ENCODE data around the gene CHPT1. TPM values are rescaled to one million over a fixed set of nuclear protein-coding genes. Genes with fewer than 3 reads are reported as not detected.

CHPT1 gene
- total and polyA plus RNA-seq, 12 donors, result 42.2 to 215 (median 108) TPM

- ATAC-seq (no peak), DNase-seq (no peak)
- peaks cover 0 to 2% (median 0%) of the 10 kb centered on the region in 9 donors for H3K4me1 ChIP-seq
- intact Hi-C loops (cut with DNase I), result loop anchor here in 1 of 10 donors (10.0 kb wide), 1 partner anchor 331 kb away; no protein-coding TSS in a partner anchor
- H3K4me3 ChIP-seq, result no peak overlapping the region
- H3K27me3 ChIP-seq, result no peaks in the 10 kb centered on the region
- no peaks in the 10 kb centered on the region for H3K9me3 ChIP-seq
- 85 to 88% methylated on average over 1 of the region's 1 CpG for WGBS, 2 donors
- peaks cover 0 to 98% (median 39%) of the 10 kb centered on the region in 9 donors for H3K36me3 ChIP-seq
- no peak for TF ChIP-seq CTCF (IDR thresholded peaks at IDR 0.05)
- no peak overlapping the region for H3K27ac ChIP-seq
Observed at GRCh38 chr12:101746196-101746595, 48.8 kb downstream of the CHPT1 start.

DNA sequence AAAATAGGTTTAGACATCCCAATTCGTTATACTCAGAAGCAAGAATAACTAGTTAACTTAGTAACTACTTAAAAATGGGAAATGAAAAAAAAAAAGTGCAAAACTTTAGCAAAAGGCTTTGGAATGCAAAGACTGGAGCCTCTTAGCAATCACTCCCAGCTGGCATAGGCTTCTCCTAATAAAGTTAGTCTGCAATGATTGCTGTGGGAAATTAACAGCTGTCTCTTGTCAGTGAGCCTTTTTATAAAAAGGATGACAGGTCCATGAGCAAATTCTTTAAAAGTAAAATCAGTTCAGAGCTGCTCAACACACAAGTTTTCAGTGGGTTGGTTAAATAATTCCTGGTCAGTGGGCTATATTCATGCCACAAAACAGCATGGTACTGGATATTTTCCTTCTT, 49.2 kb downstream of the CHPT1 start:
- no peak for ATAC-seq
- WGBS, 2 donors, result 75% methylated on average over 1 of the region's 1 CpG
- no peak for TF ChIP-seq CTCF (IDR thresholded peaks at IDR 0.05)
- peaks cover 0 to 2% (median 0%) of the 10 kb centered on the region in 9 donors for H3K4me1 ChIP-seq
- no peaks in the 10 kb centered on the region for H3K27me3 ChIP-seq
- H3K4me3 ChIP-seq, result no peak overlapping the region
- no peaks in the 10 kb centered on the region for H3K9me3 ChIP-seq
- intact Hi-C loops (cut with DNase I), result loop anchor here in 1 of 10 donors (10.0 kb wide), 1 partner anchor 332 kb away; no protein-coding TSS in a partner anchor
- no peak overlapping the region for H3K27ac ChIP-seq
- H3K36me3 ChIP-seq, result peaks cover 0 to 100% (median 43%) of the 10 kb centered on the region in 9 donors
- DNase-seq, result no peak

DNA sequence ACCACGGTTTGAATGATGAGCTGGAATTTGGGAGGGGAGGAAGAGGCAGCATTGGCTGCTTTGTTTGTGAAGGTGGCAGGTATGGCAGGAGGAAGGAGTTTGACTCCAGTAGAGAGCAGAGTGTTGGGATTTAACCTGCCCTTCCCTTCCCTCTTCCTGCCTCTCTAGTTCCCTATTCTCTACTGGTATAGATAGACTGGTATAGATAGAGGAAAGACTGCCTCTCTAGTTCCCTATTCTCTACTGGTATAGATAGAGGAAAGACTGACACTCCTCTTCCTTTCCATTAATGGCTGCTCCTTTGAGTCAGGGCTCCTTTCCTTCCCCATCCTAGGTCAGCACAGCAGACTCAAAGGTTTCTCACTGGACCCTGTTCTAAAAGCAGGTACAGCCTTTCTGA, 50.3 kb downstream of the CHPT1 start:
- Histone ChIP-seq H3K27me3 (no peaks in the 10 kb centered on the region), H3K4me1 (peaks cover 0 to 2% (median 0%) of the 10 kb centered on the region in 9 donors), H3K4me3 (no peak overlapping the region), H3K27ac (no peak overlapping the region), H3K36me3 (peaks cover 0 to 100% (median 43%) of the 10 kb centered on the region in 9 donors), H3K9me3 (no peaks in the 10 kb centered on the region)
- intact Hi-C loops (cut with DNase I), result loop anchor here in 1 of 10 donors (10.0 kb wide), 1 partner anchor 333 kb away; no protein-coding TSS in a partner anchor
- no peak for TF ChIP-seq CTCF (IDR thresholded peaks at IDR 0.05)
- DNase-seq (no peak), ATAC-seq (peak in 1 of 8 donors; percentile 46)
- WGBS, 2 donors, result 83 to 88% methylated on average over 1 of the region's 1 CpG

- Histone ChIP-seq H3K36me3 (peaks cover 0 to 100% (median 47%) of the 10 kb centered on the region in 9 donors), H3K4me3 (no peak overlapping the region), H3K9me3 (no peaks in the 10 kb centered on the region), H3K4me1 (peaks cover 0 to 2% (median 0%) of the 10 kb centered on the region in 9 donors), H3K27ac (no peak overlapping the region), H3K27me3 (no peaks in the 10 kb centered on the region)
- 95 to 97% methylated on average over 1 of the region's 1 CpG for WGBS, 2 donors
- intact Hi-C loops (cut with DNase I), result loop anchor here in 1 of 10 donors (10.0 kb wide), 1 partner anchor 334 kb away; no protein-coding TSS in a partner anchor
- TF ChIP-seq CTCF (IDR thresholded peaks at IDR 0.05), result no peak
- DNase-seq, result no peak
- no peak for ATAC-seq
Observed at GRCh38 chr12:101748907-101749306, 51.5 kb downstream of the CHPT1 start.

All from heart right ventricle (tissue), 16 donors.